ENCODE measurements around the gene MRPS18C.
"Not testable (repeated sequence)": the region's sequence is repeated elsewhere in the genome, so short reads cannot be mapped to it uniquely, and the experiment has no call there.

The MRPS18C gene

DNA sequence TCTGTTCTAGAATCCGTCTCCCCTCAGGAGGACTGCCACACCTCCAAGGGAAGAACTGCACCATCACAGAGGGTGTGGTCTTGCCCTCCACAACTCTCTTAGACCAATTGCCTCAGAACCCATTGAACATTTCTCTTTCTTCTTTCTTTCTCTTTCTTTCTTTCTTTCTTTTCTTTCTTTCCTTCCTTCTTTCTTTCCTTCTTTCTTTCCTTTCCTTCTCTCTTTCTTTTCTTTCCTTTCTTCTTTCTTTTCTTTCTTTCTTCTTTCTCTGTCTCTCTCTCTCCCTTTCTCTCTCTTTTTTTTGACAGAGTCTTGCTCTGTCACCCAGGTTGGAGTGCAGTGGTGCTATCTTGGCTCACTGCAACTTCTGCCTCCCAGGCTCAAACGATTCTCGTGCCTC is 45.8 kb downstream of the MRPS18C start:
- not testable (repeated sequence) for DNase-seq

DNA sequence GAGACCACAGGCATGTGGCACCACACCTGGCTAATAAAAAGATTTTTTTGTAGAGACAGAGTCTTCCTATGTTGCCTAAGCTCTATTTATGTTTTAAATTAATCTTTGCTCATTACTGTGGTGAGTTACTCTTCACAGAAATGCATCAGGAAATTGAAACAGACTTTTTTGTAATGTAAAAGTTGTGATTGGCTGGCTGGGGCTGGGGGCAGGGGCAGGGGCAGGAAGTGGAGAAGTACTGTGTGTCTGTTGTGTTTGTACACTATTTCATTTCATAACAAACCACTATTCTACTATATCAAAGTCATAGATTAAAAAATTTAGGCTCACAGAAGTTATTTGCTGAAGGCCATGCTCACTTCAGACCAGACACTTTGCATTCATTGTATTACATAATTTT is 48.1 kb downstream of the MRPS18C start:
- DNase-seq, result no peak

GRCh38 chr4:83504503-83504902 is 48.6 kb downstream of the MRPS18C start:
- DNase-seq, result no peak

GRCh38 chr4:83504996-83505395 is 49.1 kb downstream of the MRPS18C start:
- DNase-seq, result no peak

DNA sequence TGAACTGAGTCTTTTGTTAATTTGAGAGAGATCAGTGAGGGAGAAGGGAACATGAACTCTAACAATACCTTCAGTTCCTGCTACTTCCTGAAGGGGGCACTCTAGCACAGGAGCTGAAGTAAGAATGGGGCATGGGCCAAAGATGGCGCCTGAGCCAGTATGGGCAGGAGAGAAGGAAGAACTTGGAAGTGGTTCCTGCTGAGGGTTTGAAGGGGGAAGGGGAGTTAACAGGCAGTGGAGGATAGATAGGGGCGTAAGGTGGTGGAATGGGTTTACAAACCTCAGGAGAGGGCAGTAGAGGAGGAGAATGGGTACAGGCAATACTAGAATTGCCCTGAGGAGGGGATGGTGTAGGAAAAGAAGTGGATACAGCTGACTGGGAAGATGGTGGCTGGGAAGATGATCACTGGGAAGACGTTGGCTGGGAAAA is 53.3 kb downstream of the MRPS18C start:
- DNase-seq, result not testable (repeated sequence)

DNA sequence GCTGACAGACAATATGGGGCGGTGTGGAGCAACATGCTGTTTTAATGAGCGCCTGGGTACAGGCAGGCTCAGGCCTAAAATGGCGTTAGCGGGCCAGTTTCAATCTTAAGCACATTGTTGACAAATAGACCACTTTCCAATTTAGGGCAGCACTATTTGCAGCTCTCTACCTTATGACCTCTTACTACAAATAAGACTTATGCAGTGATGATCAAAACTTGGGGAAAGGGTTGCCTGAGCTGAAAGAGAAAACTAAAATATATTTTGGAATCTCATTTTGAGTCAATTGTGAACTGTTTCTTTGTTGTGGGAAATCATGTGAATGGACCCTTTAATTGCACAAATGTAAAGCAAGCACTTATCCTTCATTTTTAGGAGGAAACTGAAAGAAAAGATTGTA is 54.6 kb downstream of the MRPS18C start:
- DNase-seq, result no peak

Data from SIG-M5 (cell line).